Neural cell (in vitro differentiated cells): Measurements from ENCODE around the gene ARFGAP1. TPM values are rescaled to one million over a fixed set of nuclear protein-coding genes. Genes with fewer than 3 reads are reported as not detected.

Source experiments
- H2AFZ ChIP-seq: fragments of 200-600, 300-800 bp; sonication (generic), shearing (Covaris generic); 2 replicates; pipeline ENCODE4 v1.6.0; 2014; ENCODE audit warnings: low read depth, mild to moderate bottlenecking, antibody characterized with exemption, low read length, moderate library complexity
- H3F3A ChIP-seq: fragments of 200-600 bp; shearing (Covaris generic); 2 replicates; pipeline ENCODE4 v1.6.1; 2016; ENCODE audit warnings: mild to moderate bottlenecking, moderate library complexity, mixed read lengths, antibody characterized with exemption, low read length; ENCODE audit not compliant: insufficient read depth, poor library complexity, severe bottlenecking
- H3K27ac ChIP-seq: fragments of 200-600, 300-800 bp; sonication (generic), shearing (Covaris generic); 2 replicates; pipeline ENCODE4 v1.5.1; 2014; ENCODE audit warnings: mild to moderate bottlenecking, low read length, moderate library complexity
- H3K27me3 ChIP-seq: fragments of 300-800, 200-600 bp; sonication (generic), shearing (Covaris generic); 2 replicates; pipeline ENCODE4 v1.6.0; 2014; ENCODE audit warnings: mild to moderate bottlenecking, low read depth, low read length, moderate library complexity; ENCODE audit not compliant: insufficient read depth
- H3K36me3 ChIP-seq: fragments of 300-800, 200-600 bp; sonication (generic), shearing (Covaris generic); 2 replicates; pipeline ENCODE4 v1.5.1; 2014; ENCODE audit warnings: mild to moderate bottlenecking, antibody characterized with exemption, low read length, moderate library complexity; ENCODE audit not compliant: insufficient read depth
- H3K4me2 ChIP-seq: fragments of 300-800, 200-600 bp; sonication (generic), shearing (Covaris generic); 2 replicates; pipeline ENCODE4 v1.6.0; 2014; ENCODE audit warnings: mild to moderate bottlenecking, low read length
- H3K4me3 ChIP-seq: fragments of 300-800, 200-600 bp; sonication (generic), shearing (Covaris generic); 2 replicates; pipeline ENCODE4 v1.5.1; 2014; ENCODE audit warnings: mild to moderate bottlenecking, low read length, moderate library complexity
- H3K79me2 ChIP-seq: fragments of 200-600 bp; shearing (Covaris generic); replicated peaks from 2 replicates; pipeline ENCODE4 v1.6.0; 2014; ENCODE audit warnings: mild to moderate bottlenecking, low read length, moderate library complexity; ENCODE audit not compliant: insufficient read depth
- H3K9ac ChIP-seq: fragments of 300-800, 200-600 bp; sonication (generic), shearing (Covaris generic); 2 replicates; pipeline ENCODE4 v1.6.1; 2016; ENCODE audit warnings: mild to moderate bottlenecking, low read length, mixed read lengths
- H3K9me2 ChIP-seq: fragments of 200-600 bp; shearing (Covaris generic); 2 replicates; pipeline ENCODE4 v1.6.1; 2016; ENCODE audit warnings: mild to moderate bottlenecking, low read length, mixed read lengths; ENCODE audit not compliant: insufficient read depth
- H3K9me3 ChIP-seq: fragments of 200-600, 300-800 bp; sonication (generic), shearing (Covaris generic); 2 replicates; pipeline ENCODE4 v1.6.1; 2016; ENCODE audit warnings: mild to moderate bottlenecking, mixed run types, low read length, moderate library complexity, mixed read lengths
- H4K20me1 ChIP-seq: fragments of 200-600 bp; shearing (Covaris generic); 2 replicates; pipeline ENCODE4 v1.6.1; 2016; ENCODE audit warnings: mild to moderate bottlenecking, mixed run types; ENCODE audit not compliant: insufficient read depth
- EP300 ChIP-seq: fragments of 450-650 bp; conservative IDR thresholded peaks from 2 replicates; pipeline ENCODE4 v1.6.1; 2014; ENCODE audit warnings: antibody characterized with exemption, mild to moderate bottlenecking, moderate library complexity; ENCODE audit not compliant: poor library complexity, severe bottlenecking
- EZH2 ChIP-seq: fragments of 200-600, 300-800 bp; shearing (Covaris generic), sonication (generic); IDR thresholded peaks from 2 replicates; pipeline ENCODE4 v1.6.1; 2014; ENCODE audit warnings: antibody characterized with exemption, low read length, borderline replicate concordance, mild to moderate bottlenecking; ENCODE audit not compliant: insufficient read depth, poor library complexity, severe bottlenecking
- MXI1 ChIP-seq: fragments of 450-650 bp; conservative IDR thresholded peaks from 2 replicates; pipeline ENCODE4 v1.6.1; 2014; ENCODE audit warnings: antibody characterized with exemption, mild to moderate bottlenecking; ENCODE audit not compliant: poor library complexity, severe bottlenecking
- POLR2AphosphoS5 ChIP-seq: IDR thresholded peaks from 2 replicates; pipeline ENCODE4 v1.6.1; 2012
- RAD21 ChIP-seq: fragments of 450-650 bp; conservative IDR thresholded peaks from 2 replicates; pipeline ENCODE4 v1.6.1; 2014; ENCODE audit warnings: antibody characterized with exemption, mild to moderate bottlenecking, moderate library complexity
- SMC3 ChIP-seq: fragments of 450-650 bp; conservative IDR thresholded peaks from 2 replicates; pipeline ENCODE4 v1.6.1; 2014; ENCODE audit warnings: antibody characterized with exemption, mild to moderate bottlenecking, moderate library complexity; ENCODE audit not compliant: poor library complexity
- TAF1 ChIP-seq: IDR thresholded peaks from 2 replicates; pipeline ENCODE4 v1.6.1; 2012; ENCODE audit warnings: low read depth
- polyA plus RNA-seq: library from polyadenylated mRNA; depleted of rRNA; stranded (reverse); fragments of >200 nt; gene quantifications from 2 replicates; pipeline ENCODE4 v1.2.3, GENCODE V29; 2014
- TF ChIP-seq, protein P1 (sequence below): IDR thresholded peaks from 2 replicates; pipeline ENCODE4 v1.6.1; 2012; ENCODE audit warnings: borderline replicate concordance
- TF ChIP-seq, protein P2 (sequence below): fragments of 450-650 bp; IDR thresholded peaks from 2 replicates; pipeline ENCODE4 v1.5.1; 2014; ENCODE audit warnings: antibody characterized with exemption, mild to moderate bottlenecking, moderate library complexity; ENCODE audit not compliant: poor library complexity, severe bottlenecking

Gene ARFGAP1
- polyA plus RNA-seq, 1 donor from 2014 or later: 70.2 TPM

DNA sequence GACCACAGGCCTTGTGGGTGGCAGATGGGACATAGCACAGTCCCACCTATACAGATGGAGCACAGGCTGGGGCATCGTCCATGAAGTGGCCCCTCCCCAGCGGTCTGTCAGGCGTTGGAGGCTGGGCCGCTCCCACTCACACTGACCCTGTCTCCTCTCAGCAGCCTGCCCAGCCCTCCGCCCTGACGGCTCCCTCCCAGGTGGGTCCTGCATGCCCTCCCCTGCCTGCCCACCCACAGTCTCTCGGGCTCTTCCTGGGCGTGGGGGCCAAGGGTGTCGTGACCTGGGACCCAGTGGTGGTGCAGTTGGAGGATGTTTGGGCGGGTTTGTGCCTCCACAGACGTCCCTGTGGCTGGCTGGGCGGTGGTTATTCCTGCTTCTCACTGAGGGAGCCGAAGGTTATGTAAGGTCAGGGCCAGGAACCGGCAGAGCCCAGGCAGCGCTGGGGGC is 42.7 kb downstream of the ARFGAP1 start:
- Histone ChIP-seq H3F3A (no peaks in the 10 kb centered on the region), H3K4me2 (no peak overlapping the region), H2AFZ (no peak overlapping the region), H3K27ac (no peak overlapping the region), H3K4me3 (no peak overlapping the region), H3K36me3 (no peaks in the 10 kb centered on the region), H3K9me2 (no peaks in the 10 kb centered on the region), H3K9ac (no peak overlapping the region), H3K79me2 (no peaks in the 10 kb centered on the region), H3K27me3 (no peaks in the 10 kb centered on the region), H3K9me3 (no peaks in the 10 kb centered on the region), H4K20me1 (no peaks in the 10 kb centered on the region)
- no peak for TF ChIP-seq MXI1
- TF ChIP-seq SMC3: no peak
- no peak for TF ChIP-seq RAD21
- TF ChIP-seq EZH2: no peak
- no peak for TF ChIP-seq EP300
- TF ChIP-seq, protein P1, sequence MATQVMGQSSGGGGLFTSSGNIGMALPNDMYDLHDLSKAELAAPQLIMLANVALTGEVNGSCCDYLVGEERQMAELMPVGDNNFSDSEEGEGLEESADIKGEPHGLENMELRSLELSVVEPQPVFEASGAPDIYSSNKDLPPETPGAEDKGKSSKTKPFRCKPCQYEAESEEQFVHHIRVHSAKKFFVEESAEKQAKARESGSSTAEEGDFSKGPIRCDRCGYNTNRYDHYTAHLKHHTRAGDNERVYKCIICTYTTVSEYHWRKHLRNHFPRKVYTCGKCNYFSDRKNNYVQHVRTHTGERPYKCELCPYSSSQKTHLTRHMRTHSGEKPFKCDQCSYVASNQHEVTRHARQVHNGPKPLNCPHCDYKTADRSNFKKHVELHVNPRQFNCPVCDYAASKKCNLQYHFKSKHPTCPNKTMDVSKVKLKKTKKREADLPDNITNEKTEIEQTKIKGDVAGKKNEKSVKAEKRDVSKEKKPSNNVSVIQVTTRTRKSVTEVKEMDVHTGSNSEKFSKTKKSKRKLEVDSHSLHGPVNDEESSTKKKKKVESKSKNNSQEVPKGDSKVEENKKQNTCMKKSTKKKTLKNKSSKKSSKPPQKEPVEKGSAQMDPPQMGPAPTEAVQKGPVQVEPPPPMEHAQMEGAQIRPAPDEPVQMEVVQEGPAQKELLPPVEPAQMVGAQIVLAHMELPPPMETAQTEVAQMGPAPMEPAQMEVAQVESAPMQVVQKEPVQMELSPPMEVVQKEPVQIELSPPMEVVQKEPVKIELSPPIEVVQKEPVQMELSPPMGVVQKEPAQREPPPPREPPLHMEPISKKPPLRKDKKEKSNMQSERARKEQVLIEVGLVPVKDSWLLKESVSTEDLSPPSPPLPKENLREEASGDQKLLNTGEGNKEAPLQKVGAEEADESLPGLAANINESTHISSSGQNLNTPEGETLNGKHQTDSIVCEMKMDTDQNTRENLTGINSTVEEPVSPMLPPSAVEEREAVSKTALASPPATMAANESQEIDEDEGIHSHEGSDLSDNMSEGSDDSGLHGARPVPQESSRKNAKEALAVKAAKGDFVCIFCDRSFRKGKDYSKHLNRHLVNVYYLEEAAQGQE: no peak
- TF ChIP-seq, protein P2, sequence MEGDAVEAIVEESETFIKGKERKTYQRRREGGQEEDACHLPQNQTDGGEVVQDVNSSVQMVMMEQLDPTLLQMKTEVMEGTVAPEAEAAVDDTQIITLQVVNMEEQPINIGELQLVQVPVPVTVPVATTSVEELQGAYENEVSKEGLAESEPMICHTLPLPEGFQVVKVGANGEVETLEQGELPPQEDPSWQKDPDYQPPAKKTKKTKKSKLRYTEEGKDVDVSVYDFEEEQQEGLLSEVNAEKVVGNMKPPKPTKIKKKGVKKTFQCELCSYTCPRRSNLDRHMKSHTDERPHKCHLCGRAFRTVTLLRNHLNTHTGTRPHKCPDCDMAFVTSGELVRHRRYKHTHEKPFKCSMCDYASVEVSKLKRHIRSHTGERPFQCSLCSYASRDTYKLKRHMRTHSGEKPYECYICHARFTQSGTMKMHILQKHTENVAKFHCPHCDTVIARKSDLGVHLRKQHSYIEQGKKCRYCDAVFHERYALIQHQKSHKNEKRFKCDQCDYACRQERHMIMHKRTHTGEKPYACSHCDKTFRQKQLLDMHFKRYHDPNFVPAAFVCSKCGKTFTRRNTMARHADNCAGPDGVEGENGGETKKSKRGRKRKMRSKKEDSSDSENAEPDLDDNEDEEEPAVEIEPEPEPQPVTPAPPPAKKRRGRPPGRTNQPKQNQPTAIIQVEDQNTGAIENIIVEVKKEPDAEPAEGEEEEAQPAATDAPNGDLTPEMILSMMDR: no peak
- no peak for TF ChIP-seq POLR2AphosphoS5
- no peak for TF ChIP-seq TAF1

DNA sequence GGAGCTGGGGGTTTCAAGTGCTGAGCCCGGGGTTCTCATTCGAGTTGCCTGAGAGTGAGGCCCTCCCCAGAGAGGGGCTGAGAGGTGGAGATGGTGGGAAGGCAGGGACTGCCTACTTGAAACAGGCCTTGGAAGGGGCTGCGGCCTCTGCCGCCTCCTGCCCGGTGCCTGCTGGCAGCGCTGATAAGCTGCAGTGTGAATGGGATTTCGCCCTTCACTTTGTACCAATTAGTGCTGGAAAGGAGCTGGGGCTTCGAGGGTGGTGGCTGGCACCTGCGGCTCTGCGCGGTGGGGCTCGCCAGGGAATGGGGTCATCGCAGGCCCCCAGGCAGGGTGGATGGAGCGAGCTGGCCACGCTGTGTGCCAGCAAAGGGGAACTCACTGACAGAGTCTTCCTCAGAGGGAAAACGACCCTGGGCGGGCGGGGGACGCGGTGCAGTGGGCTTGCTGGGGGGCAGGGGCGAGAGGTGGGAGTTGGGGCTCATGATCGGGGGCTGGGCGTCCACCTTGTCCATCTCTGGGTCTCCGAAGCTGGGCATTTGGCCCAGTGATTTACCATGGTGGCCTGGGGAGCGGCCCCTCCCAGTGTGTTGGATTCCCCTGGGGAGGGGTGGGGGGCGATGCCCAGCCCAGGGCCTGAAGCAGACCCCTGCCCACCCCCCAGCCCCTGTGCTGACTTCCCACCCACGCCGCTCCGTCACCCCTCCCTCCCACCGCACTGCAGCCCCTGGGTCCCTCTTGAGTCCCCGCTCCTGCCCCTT is 43.3 kb downstream of the ARFGAP1 start:
- Histone ChIP-seq H3K4me2 (no peak overlapping the region), H3K79me2 (no peaks in the 10 kb centered on the region), H2AFZ (no peak overlapping the region), H3K9me3 (no peaks in the 10 kb centered on the region), H3K4me3 (no peak overlapping the region), H4K20me1 (no peaks in the 10 kb centered on the region), H3K9ac (no peak overlapping the region), H3F3A (no peaks in the 10 kb centered on the region), H3K27ac (no peak overlapping the region), H3K27me3 (no peaks in the 10 kb centered on the region), H3K9me2 (no peaks in the 10 kb centered on the region), H3K36me3 (no peaks in the 10 kb centered on the region)
- no peak for TF ChIP-seq TAF1
- no peak for TF ChIP-seq POLR2AphosphoS5
- no peak for TF ChIP-seq SMC3
- TF ChIP-seq EP300: no peak
- TF ChIP-seq, protein P2: no peak
- TF ChIP-seq, protein P1: no peak
- no peak for TF ChIP-seq MXI1
